Tibial nerve (tissue), 4 donors: Measurements from ENCODE around the gene NKAIN2. TPM values are rescaled to one million over a fixed set of nuclear protein-coding genes. Genes with fewer than 3 reads are reported as not detected.
"Not testable (repeated sequence)": the region's sequence is repeated elsewhere in the genome, so short reads cannot be mapped to it uniquely, and the experiment has no call there.

Source experiments
- DNase-seq, 2 donors: peaks; one replicate each; pipeline ENCODE4 v3.0.0-alpha.2; 2019; ENCODE audit warnings: low spot score in 2 of 2
- H3K27ac ChIP-seq, 4 donors: fragments of 200-600 bp; sonication (generic) in 3 of 4; one replicate each; pipeline ENCODE4 v1.5.1; 2017 to 2019; ENCODE audit warnings: mild to moderate bottlenecking in 1 of 4
- H3K27me3 ChIP-seq, 2 donors: fragments of 200-600 bp; sonication (generic) in 1 of 2; one replicate each; pipeline versions ENCODE4 v1.5.1 to v1.6.0; 2017 to 2019
- H3K36me3 ChIP-seq, 3 donors: fragments of 200-600 bp; sonication (generic); one replicate each; pipeline ENCODE4 v1.5.1; 2018 to 2019
- H3K4me1 ChIP-seq, 4 donors: fragments of 200-600 bp; sonication (generic) in 3 of 4; one replicate each; pipeline ENCODE4 v1.5.1; 2017 to 2019
- H3K4me3 ChIP-seq, 4 donors: fragments of 200-600 bp; sonication (generic) in 3 of 4; one replicate each; pipeline ENCODE4 v1.5.1; 2017 to 2019; ENCODE audit warnings: mild to moderate bottlenecking in 1 of 4, moderate library complexity in 1 of 4
- H3K9me3 ChIP-seq, 4 donors: fragments of 200-600 bp; sonication (generic) in 3 of 4; one replicate each; pipeline ENCODE4 v1.5.1; 2017 to 2019
- CTCF ChIP-seq, 5 experiments: fragments of 200-600 bp in 3 of 5; fragments of 450-650 bp in 2 of 5; sonication (generic) in 3 of 5; IDR thresholded peaks; one replicate each; pipeline ENCODE4 v1.5.1; 2016 to 2019; ENCODE audit warnings: antibody characterized with exemption in 5 of 5, mild to moderate bottlenecking in 3 of 5, moderate library complexity in 2 of 5
- EP300 ChIP-seq, 2 donors: sonication (generic); formaldehyde crosslinking; IDR thresholded peaks; one replicate each; pipeline ENCODE4 v1.6.1; 2017; ENCODE audit warnings: antibody characterized with exemption in 2 of 2, mild to moderate bottlenecking in 1 of 2
- POLR2A ChIP-seq, 2 donors: fragments of 450-650 bp; IDR thresholded peaks; one replicate each; pipeline ENCODE4 v1.6.1; 2017; ENCODE audit warnings: antibody characterized with exemption in 2 of 2, mild to moderate bottlenecking in 2 of 2, moderate library complexity in 2 of 2
- WGBS, 2 donors: methylation state at CpG; one replicate each; pipeline ENCODE4 v1.1.5; 2018; 5-methylcytosine and 5-hydroxymethylcytosine counted together
- total RNA-seq, 4 donors: library from RNA; depleted of rRNA; stranded (reverse); fragments of >200 nt; gene quantifications; one replicate each; pipeline ENCODE4 v1.1.0, GENCODE V29; 2016

Gene NKAIN2
- total RNA-seq, 4 donors from 2014 or later: 8.1 to 20.8 (median 15.2) TPM

DNA sequence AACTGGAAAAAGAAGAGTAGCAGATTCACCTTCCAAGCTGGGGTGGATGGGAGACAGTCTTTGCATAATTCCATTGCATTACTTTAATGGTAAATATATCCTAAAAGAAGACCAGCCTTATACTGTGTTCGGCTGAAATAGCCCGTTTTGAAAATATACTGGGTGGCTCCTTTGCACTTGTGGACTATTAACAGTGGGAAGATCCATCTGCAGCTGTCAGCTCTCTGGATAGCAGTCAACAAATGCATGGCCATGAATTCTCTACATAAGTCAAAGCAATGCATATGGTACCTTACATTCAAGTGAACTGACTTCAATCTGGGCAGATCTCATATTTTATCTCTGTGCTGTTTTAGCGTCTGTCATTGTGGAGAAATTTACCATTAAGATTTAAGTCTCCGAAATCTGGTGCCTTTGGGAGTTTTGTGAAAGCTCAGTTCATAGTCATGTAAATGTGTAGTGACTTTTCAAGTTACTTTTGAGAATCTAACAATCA is 758.0 kb downstream of the NKAIN2 start:
- H3K4me1 ChIP-seq: no peaks in the 10 kb centered on the region
- no peak overlapping the region for H3K27ac ChIP-seq
- H3K27me3 ChIP-seq: no peaks in the 10 kb centered on the region
- 89 to 90% methylated on average over 4 of the region's 4 CpGs for WGBS, 2 donors
- TF ChIP-seq CTCF (IDR thresholded peaks at IDR 0.05) (no peak), EP300 (IDR thresholded peaks at IDR 0.05) (no peak), POLR2A (IDR thresholded peaks at IDR 0.05) (no peak)
- DNase-seq: no peak
- no peaks in the 10 kb centered on the region for H3K9me3 ChIP-seq
- H3K4me3 ChIP-seq: no peak overlapping the region
- H3K36me3 ChIP-seq: no peaks in the 10 kb centered on the region

DNA sequence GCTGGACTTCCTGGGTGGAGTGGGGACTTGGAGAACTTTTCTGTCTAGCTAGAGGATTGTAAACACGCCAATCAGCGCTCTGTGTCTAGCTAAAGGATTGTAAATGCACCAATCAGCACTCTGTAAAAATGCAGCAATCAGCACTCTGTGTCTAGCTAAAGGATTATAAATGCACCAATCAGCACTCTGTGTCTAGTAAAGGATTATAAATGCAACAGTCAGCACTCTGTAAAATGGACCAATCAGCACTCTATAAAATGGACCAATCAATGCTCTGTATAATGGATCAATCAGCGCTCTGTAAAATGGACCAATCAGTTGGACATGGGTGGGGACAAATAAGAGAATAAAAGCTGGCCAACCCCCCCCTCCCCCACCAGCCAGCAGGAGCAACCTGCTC is 760.5 kb downstream of the NKAIN2 start:
- not testable (repeated sequence) for H3K9me3 ChIP-seq, H3K27me3 ChIP-seq, H3K4me1 ChIP-seq, H3K27ac ChIP-seq, H3K36me3 ChIP-seq, DNase-seq, H3K4me3 ChIP-seq
- WGBS, 2 donors: 96% methylated on average over 3 of the region's 3 CpGs

DNA sequence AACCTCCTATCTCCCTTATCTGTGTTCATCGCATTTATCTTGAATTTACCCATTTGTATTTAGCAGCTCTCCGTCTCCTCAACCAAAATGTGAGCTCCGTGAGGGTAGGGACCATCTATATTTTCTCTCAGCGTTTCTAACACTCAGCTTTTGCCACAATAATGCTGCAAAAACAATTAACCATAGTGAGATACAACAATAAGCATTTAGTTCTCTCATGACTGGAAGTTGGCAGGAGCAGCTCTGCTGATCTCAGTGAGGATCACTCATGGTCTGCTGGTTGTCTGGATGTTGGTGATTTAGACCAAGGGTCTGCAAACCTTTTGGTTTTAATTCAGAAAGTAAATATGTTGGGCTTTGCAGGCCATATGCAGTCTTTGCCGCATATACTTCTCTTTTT is 763.7 kb downstream of the NKAIN2 start:
- no peaks in the 10 kb centered on the region for H3K9me3 ChIP-seq
- H3K4me3 ChIP-seq: no peak overlapping the region
- TF ChIP-seq CTCF (IDR thresholded peaks at IDR 0.05): no peak
- TF ChIP-seq EP300 (IDR thresholded peaks at IDR 0.05): no peak
- no peak for TF ChIP-seq POLR2A (IDR thresholded peaks at IDR 0.05)
- 77 to 78% methylated on average over 5 of the region's 5 CpGs for WGBS, 2 donors
- no peaks in the 10 kb centered on the region for H3K4me1 ChIP-seq
- H3K27me3 ChIP-seq: no peaks in the 10 kb centered on the region
- no peaks in the 10 kb centered on the region for H3K36me3 ChIP-seq
- no peak for DNase-seq
- H3K27ac ChIP-seq: no peak overlapping the region

- no peak for DNase-seq
- no peaks in the 10 kb centered on the region for H3K36me3 ChIP-seq
- H3K27ac ChIP-seq: no peak overlapping the region
- WGBS, 2 donors: 87 to 97% methylated on average over 1 of the region's 1 CpG
- TF ChIP-seq EP300 (IDR thresholded peaks at IDR 0.05): no peak
- TF ChIP-seq POLR2A (IDR thresholded peaks at IDR 0.05): no peak
- no peak for TF ChIP-seq CTCF (IDR thresholded peaks at IDR 0.05)
- H3K9me3 ChIP-seq: peaks cover 0 to 2% (median 0%) of the 10 kb centered on the region in 4 donors
- H3K27me3 ChIP-seq: no peaks in the 10 kb centered on the region
- no peak overlapping the region for H3K4me3 ChIP-seq
- no peaks in the 10 kb centered on the region for H3K4me1 ChIP-seq
Measured at GRCh38 chr6:124573953-124574352, 770.3 kb downstream of the NKAIN2 start.

DNA sequence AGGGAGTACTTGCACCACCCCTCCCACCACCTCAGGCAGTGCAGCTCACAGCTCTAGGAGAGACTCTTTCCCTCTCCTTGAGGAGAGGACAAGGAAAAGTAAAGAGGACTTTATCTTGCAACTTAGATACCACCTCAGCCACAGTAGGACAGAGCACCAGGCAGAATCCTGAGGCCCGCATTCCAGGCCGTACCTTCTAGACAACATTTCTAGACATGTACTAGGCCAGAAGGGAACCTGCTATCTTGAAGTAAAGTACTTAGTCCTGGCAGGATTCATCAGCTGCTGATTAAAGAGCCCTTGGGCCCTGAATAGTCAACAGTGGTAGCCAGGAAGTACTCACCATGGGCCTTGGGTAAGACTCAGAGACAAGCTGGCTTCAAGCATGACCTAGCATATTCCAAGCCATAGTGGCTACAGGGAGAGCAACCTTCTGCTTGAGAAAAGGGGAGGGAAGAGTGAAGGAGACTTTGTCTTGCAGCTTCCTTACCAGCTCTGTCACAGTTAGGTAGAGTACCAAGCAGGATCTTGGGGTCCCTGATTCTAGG is 774.1 kb downstream of the NKAIN2 start:
- Histone ChIP-seq H3K4me3 (no peak overlapping the region), H3K27ac (no peak overlapping the region), H3K36me3 (no peaks in the 10 kb centered on the region), H3K4me1 (no peaks in the 10 kb centered on the region), H3K9me3 (peaks cover 0 to 2% (median 0%) of the 10 kb centered on the region in 4 donors), H3K27me3 (no peaks in the 10 kb centered on the region)
- DNase-seq: no peak
- WGBS, 2 donors: 100% methylated on average over 2 of the region's 2 CpGs
- TF ChIP-seq POLR2A (IDR thresholded peaks at IDR 0.05) (no peak), CTCF (IDR thresholded peaks at IDR 0.05) (no peak), EP300 (IDR thresholded peaks at IDR 0.05) (no peak)

- WGBS, 2 donors: 46 to 50% methylated on average over 2 of the region's 2 CpGs
- no peak for DNase-seq
- Histone ChIP-seq H3K27me3 (no peaks in the 10 kb centered on the region), H3K27ac (no peak overlapping the region), H3K4me3 (no peak overlapping the region), H3K4me1 (no peaks in the 10 kb centered on the region), H3K9me3 (no peaks in the 10 kb centered on the region), H3K36me3 (no peaks in the 10 kb centered on the region)
- TF ChIP-seq EP300 (IDR thresholded peaks at IDR 0.05) (no peak), CTCF (IDR thresholded peaks at IDR 0.05) (no peak), POLR2A (IDR thresholded peaks at IDR 0.05) (no peak)
Measured at GRCh38 chr6:124590001-124590400, 786.3 kb downstream of the NKAIN2 start.
